Bronchial epithelial cell (primary cell): Measurements from ENCODE around the gene ATP4A. TPM values are rescaled to one million over a fixed set of nuclear protein-coding genes. Genes with fewer than 3 reads are reported as not detected.

Source experiments
- DNase-seq: peaks from one replicate; pipeline ENCODE4 v3.0.0-alpha.2; 2010; ENCODE audit warnings: low read depth
- FAIRE-seq: peaks from 2 replicates; lab custom pipeline; 2011; peaks lifted over from hg19 to GRCh38; lab: Jason Lieb, UNC
- H3K27me3 ChIP-seq: 2 replicates; pipeline ENCODE4 v1.5.1; 2011; ENCODE audit warnings: low read length; ENCODE audit not compliant: control insufficient read depth, insufficient read depth
- H3K36me3 ChIP-seq: 2 replicates; pipeline ENCODE4 v1.5.1; 2011; ENCODE audit warnings: low read length; ENCODE audit not compliant: control insufficient read depth, insufficient read depth
- H3K4me3 ChIP-seq: 2 replicates; pipeline ENCODE4 v1.5.1; 2011; ENCODE audit warnings: mild to moderate bottlenecking, low read depth, low read length, control low read depth
- total RNA-seq: library from RNA; depleted of rRNA; stranded (reverse); fragments of >200 nt; gene quantifications from 2 replicates; pipeline ENCODE4 v1.2.1, GENCODE V29; 2014
- TF ChIP-seq, protein P1 (sequence below): IDR thresholded peaks from 2 replicates; pipeline ENCODE4 v1.5.1; 2011; ENCODE audit warnings: mild to moderate bottlenecking, moderate library complexity, low read length, control low read depth, inconsistent platforms; ENCODE audit not compliant: insufficient read depth, severe bottlenecking

Gene ATP4A
- total RNA-seq, 1 donor from 2014 or later: not detected

DNA sequence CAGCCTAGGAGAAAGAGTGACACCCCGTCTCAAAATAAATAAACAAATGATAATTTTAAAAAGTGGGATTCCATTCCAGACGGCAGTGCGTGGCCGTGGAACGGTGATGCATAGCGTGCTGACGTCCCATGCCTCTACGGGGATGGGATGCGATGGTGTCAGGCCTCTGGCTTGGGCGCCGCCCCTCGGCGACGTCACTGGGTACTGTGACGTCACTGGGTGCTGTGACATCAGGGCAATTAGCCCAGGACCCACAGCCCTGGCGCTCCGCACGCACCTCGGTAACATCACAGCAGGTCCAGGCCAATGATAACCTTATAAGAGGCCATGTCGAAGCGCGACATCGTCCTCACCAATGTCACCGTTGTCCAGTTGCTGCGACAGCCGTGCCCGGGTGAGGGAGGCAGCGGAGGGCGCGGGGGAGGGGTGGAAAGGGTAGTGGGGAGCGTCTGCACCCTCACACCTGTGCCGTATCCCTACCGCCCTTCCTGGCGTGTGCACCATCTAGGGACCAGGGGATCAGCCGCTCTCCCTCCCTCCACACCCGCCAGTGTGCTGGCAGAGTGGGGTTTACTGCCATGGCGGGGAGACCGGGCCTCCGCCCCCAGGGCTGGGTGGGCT, 30.1 kb downstream of the ATP4A start, which contains the start of gene GAPDHS:
Gene GAPDHS (plus strand): TSS at position 256 of the 621 bp plus-strand sequence. CDS start 72 bp downstream, at position 328.
- DNase-seq (no peak), FAIRE-seq (no peak)
- H3K4me3 ChIP-seq: no peak within 1 kb of the TSS
- TF ChIP-seq, protein P1, sequence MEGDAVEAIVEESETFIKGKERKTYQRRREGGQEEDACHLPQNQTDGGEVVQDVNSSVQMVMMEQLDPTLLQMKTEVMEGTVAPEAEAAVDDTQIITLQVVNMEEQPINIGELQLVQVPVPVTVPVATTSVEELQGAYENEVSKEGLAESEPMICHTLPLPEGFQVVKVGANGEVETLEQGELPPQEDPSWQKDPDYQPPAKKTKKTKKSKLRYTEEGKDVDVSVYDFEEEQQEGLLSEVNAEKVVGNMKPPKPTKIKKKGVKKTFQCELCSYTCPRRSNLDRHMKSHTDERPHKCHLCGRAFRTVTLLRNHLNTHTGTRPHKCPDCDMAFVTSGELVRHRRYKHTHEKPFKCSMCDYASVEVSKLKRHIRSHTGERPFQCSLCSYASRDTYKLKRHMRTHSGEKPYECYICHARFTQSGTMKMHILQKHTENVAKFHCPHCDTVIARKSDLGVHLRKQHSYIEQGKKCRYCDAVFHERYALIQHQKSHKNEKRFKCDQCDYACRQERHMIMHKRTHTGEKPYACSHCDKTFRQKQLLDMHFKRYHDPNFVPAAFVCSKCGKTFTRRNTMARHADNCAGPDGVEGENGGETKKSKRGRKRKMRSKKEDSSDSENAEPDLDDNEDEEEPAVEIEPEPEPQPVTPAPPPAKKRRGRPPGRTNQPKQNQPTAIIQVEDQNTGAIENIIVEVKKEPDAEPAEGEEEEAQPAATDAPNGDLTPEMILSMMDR: no peak
- H3K27me3 ChIP-seq: peaks cover 5% of the 10 kb centered on the region
- H3K36me3 ChIP-seq: no peaks in the 10 kb centered on the region

DNA sequence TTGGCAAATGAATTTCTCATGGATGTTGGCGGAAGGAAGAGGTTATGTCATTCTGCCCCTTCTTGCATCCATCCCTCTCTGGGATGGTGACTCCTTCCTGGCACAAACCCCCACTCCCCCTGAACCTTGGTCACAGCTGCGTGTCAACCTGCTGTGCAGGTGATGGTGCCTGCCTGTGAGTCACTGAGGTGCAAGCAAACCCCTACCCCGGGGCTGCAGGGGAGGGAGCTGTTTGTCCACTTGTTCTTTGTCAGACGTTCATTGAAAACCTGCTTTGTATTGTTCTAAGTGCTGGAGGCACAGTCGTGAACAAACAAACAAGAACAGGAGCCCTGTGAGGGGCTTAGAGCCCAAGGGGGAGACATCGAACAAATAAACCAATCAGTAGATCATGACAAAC, 32.2 kb downstream of the ATP4A start:
- TF ChIP-seq, protein P1: no peak
- no peak for FAIRE-seq

DNA sequence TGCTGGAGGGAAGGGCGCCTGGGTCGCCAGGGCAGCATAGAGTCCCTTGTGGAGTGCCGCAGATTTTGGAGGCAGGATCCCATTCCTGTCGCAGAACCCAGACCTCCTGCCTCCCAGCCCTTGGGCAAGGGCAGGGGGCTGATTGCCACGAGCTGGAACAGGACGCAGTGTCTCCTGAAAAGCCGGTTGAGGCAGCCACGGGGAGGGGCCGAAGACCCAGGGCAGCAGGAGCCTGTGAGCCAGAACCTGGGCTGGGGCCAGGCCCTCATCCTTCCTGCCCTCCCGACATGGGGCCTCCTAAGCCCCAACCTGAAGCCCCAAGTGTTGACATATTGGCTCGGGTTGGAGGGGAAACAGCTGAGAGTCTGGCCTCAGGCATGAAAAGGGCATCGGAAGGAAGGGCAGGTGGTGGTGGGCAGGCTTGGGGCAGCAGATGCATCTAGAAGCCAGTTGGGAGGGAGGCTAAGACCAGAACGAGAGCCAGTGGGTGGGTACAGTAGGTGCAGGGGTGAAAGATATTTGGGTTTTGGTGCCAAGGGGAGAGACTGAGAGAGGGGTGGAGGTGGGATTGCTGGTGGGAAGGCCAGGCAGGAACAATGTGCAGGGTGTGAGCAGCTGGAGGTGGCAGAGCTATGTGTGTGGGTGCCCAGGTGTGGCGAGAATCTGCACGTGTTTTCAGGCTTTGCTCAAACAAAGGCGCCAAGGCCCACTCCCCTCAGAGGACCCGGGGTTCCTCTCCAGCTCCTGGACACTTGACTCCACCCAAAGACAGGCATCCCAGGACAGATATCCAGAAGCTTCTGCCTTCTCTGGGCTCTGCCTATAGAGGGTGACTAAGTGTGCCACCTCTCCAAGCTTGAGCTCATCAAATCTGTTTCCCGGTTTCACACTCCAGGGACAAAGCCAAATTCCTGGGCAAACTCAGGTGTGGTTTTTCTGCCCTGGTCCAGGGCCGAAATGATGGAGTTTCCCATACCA, 33.9 kb downstream of the ATP4A start:
- Histone ChIP-seq H3K36me3 (no peaks in the 10 kb centered on the region), H3K4me3 (no peak overlapping the region), H3K27me3 (peaks cover 13% of the 10 kb centered on the region)
- TF ChIP-seq, protein P1: no peak
- no peak for FAIRE-seq
- DNase-seq: peak; percentile 12

More for the DNA sequence above, 32.2 kb downstream of the ATP4A start:
- H3K36me3 ChIP-seq: no peaks in the 10 kb centered on the region
- no peak overlapping the region for H3K4me3 ChIP-seq
- DNase-seq: peak; percentile 53
- H3K27me3 ChIP-seq: peaks cover 5% of the 10 kb centered on the region

DNA sequence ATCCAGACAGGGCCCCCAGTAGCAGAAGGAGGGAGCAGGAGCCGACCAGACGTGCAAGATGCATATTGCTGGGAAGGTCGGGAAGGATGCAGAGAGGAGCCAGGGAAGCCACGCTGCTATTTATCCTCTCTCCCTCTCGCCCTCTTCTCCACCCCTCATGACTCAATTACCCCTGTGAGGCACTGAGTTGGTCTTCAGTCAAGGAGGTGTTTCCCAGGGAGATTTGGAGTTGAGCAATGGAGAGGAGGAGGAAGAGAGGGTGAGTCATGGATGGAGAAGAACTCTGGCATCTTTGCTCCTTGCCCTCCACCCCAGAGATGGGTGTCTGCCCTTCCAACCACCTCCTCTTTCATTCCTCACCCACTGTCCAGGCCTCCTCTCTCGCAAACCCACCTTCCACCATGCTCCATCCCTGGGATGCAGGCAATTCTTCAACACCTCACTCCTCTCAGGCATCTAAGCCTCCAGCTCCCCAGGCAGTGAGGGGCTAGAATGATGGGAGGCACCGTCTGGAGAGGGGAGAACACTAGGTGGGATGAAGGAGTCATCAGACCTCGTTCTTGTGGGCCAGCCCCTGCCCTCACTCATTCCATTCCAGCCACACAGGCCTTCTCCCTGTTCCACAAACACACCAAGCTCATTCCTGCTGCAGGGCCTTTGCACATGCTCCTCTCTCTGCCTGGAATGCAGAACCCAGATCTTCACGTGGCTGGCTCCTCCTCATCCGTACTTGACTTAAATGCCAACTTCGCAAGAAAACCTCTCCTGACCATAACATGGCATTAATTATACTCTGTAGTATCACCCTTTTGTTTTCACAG, 35.0 kb downstream of the ATP4A start, which contains the start of gene SBSN:
Gene SBSN (minus strand): TSS at position 94 of the 821 bp plus-strand sequence. CDS start 30 bp downstream, at position 64.
- peaks cover 11% of the 10 kb centered on the region for H3K27me3 ChIP-seq
- peak; percentile 92 for DNase-seq
- H3K4me3 ChIP-seq: no peak within 1 kb of the TSS
- H3K36me3 ChIP-seq: no peaks in the 10 kb centered on the region
- FAIRE-seq: no peak
- TF ChIP-seq, protein P1: no peak

DNA sequence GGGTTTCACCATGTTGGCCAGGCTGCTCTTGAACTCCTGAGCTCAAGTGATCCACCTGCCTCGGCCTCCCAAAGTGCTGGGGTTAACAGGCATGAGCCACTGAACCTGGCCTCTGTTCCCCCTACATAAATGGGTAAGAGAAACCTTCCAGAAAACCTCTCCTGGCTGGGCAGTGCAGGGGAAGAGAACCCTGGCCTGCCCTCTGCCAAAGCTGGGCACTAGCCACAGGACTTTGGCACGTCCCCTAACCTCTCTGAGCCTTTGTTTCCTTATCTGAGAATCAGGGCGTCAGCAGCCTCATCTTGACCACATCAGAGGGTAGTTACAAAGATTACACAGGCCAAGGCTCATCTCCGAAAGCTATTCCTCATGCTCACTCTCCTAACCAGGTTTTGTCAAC, 37.6 kb downstream of the ATP4A start:
- Histone ChIP-seq H3K36me3 (no peaks in the 10 kb centered on the region), H3K4me3 (no peak overlapping the region), H3K27me3 (peaks cover 7% of the 10 kb centered on the region)
- TF ChIP-seq, protein P1: no peak
- DNase-seq (no peak), FAIRE-seq (no peak)
